ENCODE results near the gene PTBP2.

Gene PTBP2

DNA sequence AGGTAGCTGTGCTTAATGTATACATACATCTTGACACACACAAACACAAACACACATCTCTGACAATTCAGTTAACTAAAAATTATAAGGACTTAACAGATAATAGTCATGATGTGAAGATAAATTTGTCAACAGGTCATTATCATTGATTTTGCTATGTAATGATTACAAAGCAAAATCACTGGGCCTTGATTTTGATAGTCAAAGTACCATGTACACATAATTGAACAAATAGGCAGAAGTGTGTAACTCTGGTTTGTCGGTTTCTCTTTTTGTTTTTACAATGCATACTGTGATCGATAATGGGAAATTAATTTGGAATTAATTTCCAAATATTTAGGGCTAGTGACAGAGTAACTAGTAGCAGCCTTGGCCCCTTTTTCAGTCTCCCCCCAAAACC is 30.8 kb downstream of the PTBP2 start:
- no peak for TF ChIP-seq POLR2AphosphoS5 (IDR thresholded peaks at IDR 0.05; ENCODE audit: low read depth, low read length)
- no peak for TF ChIP-seq FOXP2 (optimal IDR thresholded peaks at IDR 0.05; ENCODE audit: borderline replicate concordance, extremely low read depth, extremely low read length, insufficient read depth)
- no peak for TF ChIP-seq TAF1 (IDR thresholded peaks at IDR 0.05; ENCODE audit: borderline replicate concordance, insufficient read depth, low read length)
- TF ChIP-seq SIN3A (IDR thresholded peaks at IDR 0.05; ENCODE audit: borderline replicate concordance, insufficient read depth, low read length), result no peak
- TF ChIP-seq, protein P1, sequence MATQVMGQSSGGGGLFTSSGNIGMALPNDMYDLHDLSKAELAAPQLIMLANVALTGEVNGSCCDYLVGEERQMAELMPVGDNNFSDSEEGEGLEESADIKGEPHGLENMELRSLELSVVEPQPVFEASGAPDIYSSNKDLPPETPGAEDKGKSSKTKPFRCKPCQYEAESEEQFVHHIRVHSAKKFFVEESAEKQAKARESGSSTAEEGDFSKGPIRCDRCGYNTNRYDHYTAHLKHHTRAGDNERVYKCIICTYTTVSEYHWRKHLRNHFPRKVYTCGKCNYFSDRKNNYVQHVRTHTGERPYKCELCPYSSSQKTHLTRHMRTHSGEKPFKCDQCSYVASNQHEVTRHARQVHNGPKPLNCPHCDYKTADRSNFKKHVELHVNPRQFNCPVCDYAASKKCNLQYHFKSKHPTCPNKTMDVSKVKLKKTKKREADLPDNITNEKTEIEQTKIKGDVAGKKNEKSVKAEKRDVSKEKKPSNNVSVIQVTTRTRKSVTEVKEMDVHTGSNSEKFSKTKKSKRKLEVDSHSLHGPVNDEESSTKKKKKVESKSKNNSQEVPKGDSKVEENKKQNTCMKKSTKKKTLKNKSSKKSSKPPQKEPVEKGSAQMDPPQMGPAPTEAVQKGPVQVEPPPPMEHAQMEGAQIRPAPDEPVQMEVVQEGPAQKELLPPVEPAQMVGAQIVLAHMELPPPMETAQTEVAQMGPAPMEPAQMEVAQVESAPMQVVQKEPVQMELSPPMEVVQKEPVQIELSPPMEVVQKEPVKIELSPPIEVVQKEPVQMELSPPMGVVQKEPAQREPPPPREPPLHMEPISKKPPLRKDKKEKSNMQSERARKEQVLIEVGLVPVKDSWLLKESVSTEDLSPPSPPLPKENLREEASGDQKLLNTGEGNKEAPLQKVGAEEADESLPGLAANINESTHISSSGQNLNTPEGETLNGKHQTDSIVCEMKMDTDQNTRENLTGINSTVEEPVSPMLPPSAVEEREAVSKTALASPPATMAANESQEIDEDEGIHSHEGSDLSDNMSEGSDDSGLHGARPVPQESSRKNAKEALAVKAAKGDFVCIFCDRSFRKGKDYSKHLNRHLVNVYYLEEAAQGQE (IDR thresholded peaks at IDR 0.05; ENCODE audit: insufficient read depth in 1 of 2, low read depth in 2 of 2, low read length in 2 of 2), result no peak

DNA sequence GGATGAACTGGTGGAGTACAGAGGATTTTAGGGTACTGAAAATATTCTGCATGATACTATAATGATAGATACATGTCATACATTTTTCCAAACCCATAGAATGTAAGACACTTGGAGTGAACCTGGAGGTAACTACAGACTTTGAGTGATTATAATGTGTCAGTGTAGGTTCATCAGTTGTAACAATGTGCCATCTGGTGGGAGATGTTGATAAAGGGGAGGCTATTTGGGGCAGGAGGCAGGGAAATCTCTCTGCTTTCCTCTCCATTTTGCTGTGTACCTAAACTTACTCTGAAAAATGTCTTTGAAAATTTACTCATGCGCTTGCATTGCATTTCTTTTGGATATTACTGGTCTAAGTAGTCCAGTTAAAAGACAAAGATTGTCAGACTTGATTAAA is 35.2 kb downstream of the PTBP2 start:
- TF ChIP-seq, protein P1 (IDR thresholded peaks at IDR 0.05; ENCODE audit: insufficient read depth in 1 of 2, low read depth in 2 of 2, low read length in 2 of 2), result no peak
- TF ChIP-seq TAF1 (IDR thresholded peaks at IDR 0.05; ENCODE audit: borderline replicate concordance, insufficient read depth, low read length) (no peak), FOXP2 (optimal IDR thresholded peaks at IDR 0.05; ENCODE audit: borderline replicate concordance, extremely low read depth, extremely low read length, insufficient read depth) (no peak), SIN3A (IDR thresholded peaks at IDR 0.05; ENCODE audit: borderline replicate concordance, insufficient read depth, low read length) (no peak), POLR2AphosphoS5 (IDR thresholded peaks at IDR 0.05; ENCODE audit: low read depth, low read length) (no peak)

DNA sequence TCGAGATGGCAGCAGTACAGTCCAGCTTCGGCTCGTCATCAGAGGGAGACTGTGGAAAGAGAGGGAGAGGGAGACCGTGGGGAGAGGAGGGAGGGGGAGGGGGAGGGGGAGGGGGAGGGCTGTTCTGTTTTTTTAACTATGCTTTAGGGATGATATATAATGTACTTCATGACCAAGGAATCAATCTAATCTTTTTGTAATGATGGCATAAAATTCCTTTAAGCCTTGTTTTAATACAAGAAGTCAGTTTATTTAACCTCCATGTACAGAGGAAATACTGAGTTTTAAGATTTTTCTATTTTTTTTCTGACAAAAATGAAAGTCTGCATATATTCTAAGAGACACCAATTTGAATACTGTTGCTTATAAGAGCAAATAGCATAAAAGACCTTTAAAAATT is 41.9 kb downstream of the PTBP2 start:
- TF ChIP-seq FOXP2 (optimal IDR thresholded peaks at IDR 0.05; ENCODE audit: borderline replicate concordance, extremely low read depth, extremely low read length, insufficient read depth) (no peak), POLR2AphosphoS5 (IDR thresholded peaks at IDR 0.05; ENCODE audit: low read depth, low read length) (no peak), SIN3A (IDR thresholded peaks at IDR 0.05; ENCODE audit: borderline replicate concordance, insufficient read depth, low read length) (no peak), TAF1 (IDR thresholded peaks at IDR 0.05; ENCODE audit: borderline replicate concordance, insufficient read depth, low read length) (no peak)
- TF ChIP-seq, protein P1 (IDR thresholded peaks at IDR 0.05; ENCODE audit: insufficient read depth in 1 of 2, low read depth in 2 of 2, low read length in 2 of 2), result no peak

DNA sequence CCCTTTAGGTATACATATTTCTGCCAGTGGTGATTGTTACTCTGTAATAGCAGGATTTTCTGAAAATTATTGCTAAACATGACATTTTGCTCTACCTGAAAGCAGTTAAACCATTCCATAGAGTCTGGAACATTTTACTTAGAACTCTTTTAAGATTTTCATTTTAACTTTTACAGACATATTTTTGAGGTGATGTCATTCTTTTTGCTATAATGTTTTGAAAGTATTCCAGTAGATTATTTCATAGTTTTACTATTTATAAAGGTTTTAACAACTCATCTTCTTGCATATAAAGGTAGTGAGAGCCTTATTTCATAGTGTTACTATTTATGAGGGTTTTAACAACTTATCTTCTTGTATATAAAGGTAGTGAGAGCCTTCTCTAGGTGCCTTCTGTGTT is 42.9 kb downstream of the PTBP2 start:
- TF ChIP-seq, protein P1 (IDR thresholded peaks at IDR 0.05; ENCODE audit: insufficient read depth in 1 of 2, low read depth in 2 of 2, low read length in 2 of 2), result no peak
- TF ChIP-seq TAF1 (IDR thresholded peaks at IDR 0.05; ENCODE audit: borderline replicate concordance, insufficient read depth, low read length) (no peak), FOXP2 (optimal IDR thresholded peaks at IDR 0.05; ENCODE audit: borderline replicate concordance, extremely low read depth, extremely low read length, insufficient read depth) (no peak), POLR2AphosphoS5 (IDR thresholded peaks at IDR 0.05; ENCODE audit: low read depth, low read length) (no peak), SIN3A (IDR thresholded peaks at IDR 0.05; ENCODE audit: borderline replicate concordance, insufficient read depth, low read length) (no peak)

DNA sequence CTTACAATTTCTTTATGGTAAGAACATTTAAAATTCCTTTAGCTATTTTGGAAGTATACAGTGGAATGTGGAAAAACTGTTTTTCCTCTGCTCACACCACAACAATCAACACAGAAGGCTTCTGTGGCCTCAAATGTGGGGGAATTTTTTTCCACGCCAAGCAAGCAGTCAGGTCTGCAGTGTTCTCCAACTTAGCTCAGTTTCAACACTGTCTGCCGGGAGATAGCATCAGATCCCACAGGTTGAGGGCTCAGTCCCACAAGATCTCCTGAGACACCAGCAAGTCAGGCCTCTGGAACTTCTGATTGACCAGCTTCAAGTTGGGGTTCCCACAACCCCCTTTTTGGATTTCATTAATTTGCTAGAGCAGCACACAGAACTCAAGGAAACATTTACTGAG is 50.3 kb downstream of the PTBP2 start:
- TF ChIP-seq SIN3A (IDR thresholded peaks at IDR 0.05; ENCODE audit: borderline replicate concordance, insufficient read depth, low read length), result no peak
